Gastroesophageal sphincter (tissue), 4 donors: Measurements from ENCODE around the gene CENPX. TPM values are rescaled to one million over a fixed set of nuclear protein-coding genes. Genes with fewer than 3 reads are reported as not detected.

ENCODE experiments used
- ATAC-seq: fragments of 150-250 bp; one replicate; pipeline ENCODE4 v1.9.1; 2016; ENCODE audit warnings: mild to moderate bottlenecking, moderate library complexity
- H3K27ac ChIP-seq, 4 donors: fragments of 200-600 bp; sonication (generic) in 3 of 4; 1 replicate in 3 of 4; 2 replicates in 1 of 4; pipeline ENCODE4 v1.5.1; 2016 to 2019
- H3K27me3 ChIP-seq: fragments of 200-600 bp; sonication (generic); one replicate; pipeline ENCODE4 v1.5.1; 2019
- H3K36me3 ChIP-seq, 2 donors: fragments of 200-600 bp; sonication (generic); one replicate each; pipeline ENCODE4 v1.5.1; 2019; ENCODE audit warnings: control low read depth in 1 of 2
- H3K4me1 ChIP-seq, 3 donors: fragments of 200-600 bp; sonication (generic); 1 replicate in 2 of 3; 2 replicates in 1 of 3; pipeline ENCODE4 v1.5.1; 2016 to 2019; ENCODE audit warnings: control low read depth in 2 of 3
- H3K4me3 ChIP-seq, 2 donors: fragments of 200-600 bp; sonication (generic); one replicate each; pipeline ENCODE4 v1.5.1; 2019; ENCODE audit warnings: mild to moderate bottlenecking in 1 of 2, moderate library complexity in 1 of 2
- H3K9me3 ChIP-seq, 3 donors: fragments of 200-600 bp; sonication (generic); one replicate each; pipeline ENCODE4 v1.5.1; 2017 to 2019; ENCODE audit warnings: control low read depth in 2 of 3
- CTCF ChIP-seq, 4 experiments: fragments of 200-600 bp in 2 of 4; fragments of 450-650 bp in 2 of 4; sonication (generic) in 1 of 4; IDR thresholded peaks; one replicate each; pipeline ENCODE4 v1.5.1; 2017 to 2019; ENCODE audit warnings: antibody characterized with exemption in 4 of 4, mild to moderate bottlenecking in 2 of 4, moderate library complexity in 2 of 4
- EP300 ChIP-seq: sonication (generic); formaldehyde crosslinking; IDR thresholded peaks from one replicate; pipeline ENCODE4 v1.6.1; 2017; ENCODE audit warnings: antibody characterized with exemption, mild to moderate bottlenecking
- POLR2A ChIP-seq, 2 donors: fragments of 450-650 bp; IDR thresholded peaks; one replicate each; pipeline ENCODE4 v1.6.1; 2017; ENCODE audit warnings: antibody characterized with exemption in 2 of 2, mild to moderate bottlenecking in 2 of 2, moderate library complexity in 1 of 2
- POLR2AphosphoS5 ChIP-seq: sonication (generic); formaldehyde crosslinking; IDR thresholded peaks from one replicate; pipeline ENCODE4 v1.6.1; 2017; ENCODE audit warnings: antibody characterized with exemption
- WGBS, 2 donors: methylation state at CpG; one replicate each; pipeline ENCODE4 v1.1.5; 2018; ENCODE audit warnings: low coverage in 1 of 2; 5-methylcytosine and 5-hydroxymethylcytosine counted together
- total RNA-seq, 4 donors: library from RNA; depleted of rRNA; stranded (reverse); fragments of >200 nt; gene quantifications; one replicate each; pipeline ENCODE4 v1.1.0, GENCODE V29; 2016

CENPX gene
- total RNA-seq, 4 donors from 2014 or later = 65.3 to 110 (median 78.8) TPM

GRCh38 chr17:82058855-82059249, 36.2 kb upstream of the CENPX start:
- TF ChIP-seq POLR2AphosphoS5 (no peak), EP300 (no peak), POLR2A (IDR thresholded peaks at IDR 0.05) (no peak), CTCF (IDR thresholded peaks at IDR 0.05) (no peak)
- H3K9me3 ChIP-seq = no peaks in the 10 kb centered on the region
- peaks cover 0 to 100% of the 10 kb centered on the region in 2 donors for H3K36me3 ChIP-seq
- no peak overlapping the region for H3K4me3 ChIP-seq
- ATAC-seq = no peak
- peaks cover 0 to 20% (median 1%) of the 10 kb centered on the region in 3 donors for H3K4me1 ChIP-seq
- no peak overlapping the region for H3K27ac ChIP-seq
- no peaks in the 10 kb centered on the region for H3K27me3 ChIP-seq
- no CpG with 5 or more reads among the region's 10 CpGs for whole genome bisulfite sequencing, 2 donors

- Histone ChIP-seq H3K36me3 (peaks cover 0 to 100% of the 10 kb centered on the region in 2 donors), H3K9me3 (no peaks in the 10 kb centered on the region)
- TF ChIP-seq EP300 (no peak), CTCF (IDR thresholded peaks at IDR 0.05) (no peak), POLR2AphosphoS5 (no peak), POLR2A (IDR thresholded peaks at IDR 0.05) (no peak)
Measured at GRCh38 chr17:82058230-82058854, 35.7 kb upstream of the CENPX start.

GRCh38 chr17:82056729-82057621, 34.3 kb upstream of the CENPX start:
- H3K9me3 ChIP-seq = no peaks in the 10 kb centered on the region
- no peak for ATAC-seq
- H3K27me3 ChIP-seq = no peaks in the 10 kb centered on the region
- no CpG with 5 or more reads among the region's 29 CpGs for WGBS, 2 donors
- no peak overlapping the region for H3K27ac ChIP-seq
- TF ChIP-seq POLR2A (IDR thresholded peaks at IDR 0.05) (no peak), POLR2AphosphoS5 (no peak), CTCF (IDR thresholded peaks at IDR 0.05) (no peak), EP300 (no peak)
- no peak overlapping the region for H3K4me3 ChIP-seq
- peaks cover 0 to 33% (median 12%) of the 10 kb centered on the region in 3 donors for H3K4me1 ChIP-seq
- H3K36me3 ChIP-seq = peaks cover 0 to 89% of the 10 kb centered on the region in 2 donors

More at GRCh38 chr17:82058230-82058854, 35.7 kb upstream of the CENPX start:
- no CpG with 5 or more reads among the region's 17 CpGs for WGBS, 2 donors
- no peak overlapping the region for H3K4me3 ChIP-seq
- ATAC-seq = no peak
- H3K27me3 ChIP-seq = no peaks in the 10 kb centered on the region
- H3K27ac ChIP-seq = no peak overlapping the region
- H3K4me1 ChIP-seq = peaks cover 0 to 20% (median 1%) of the 10 kb centered on the region in 3 donors

GRCh38 chr17:82055965-82056728, 33.5 kb upstream of the CENPX start:
- H3K4me3 ChIP-seq = no peak overlapping the region
- H3K27me3 ChIP-seq = no peaks in the 10 kb centered on the region
- no peak for ATAC-seq
- H3K4me1 ChIP-seq = peaks cover 0 to 33% (median 12%) of the 10 kb centered on the region in 3 donors
- TF ChIP-seq POLR2A (IDR thresholded peaks at IDR 0.05) = no peak
- TF ChIP-seq CTCF (IDR thresholded peaks at IDR 0.05) = no peak
- no peak for TF ChIP-seq EP300
- TF ChIP-seq POLR2AphosphoS5 = no peak
- no peak overlapping the region for H3K27ac ChIP-seq
- WGBS, 2 donors = 80% methylated on average over 1 of the region's 28 CpGs; no CpG with 5 or more reads in 1 of the 2 donors
- H3K9me3 ChIP-seq = no peaks in the 10 kb centered on the region
- H3K36me3 ChIP-seq = peaks cover 0 to 80% of the 10 kb centered on the region in 2 donors
